A549 (cell line): ENCODE data around the gene NFKB2.

Source experiments
- BHLHE40 ChIP-seq: IDR thresholded peaks from 2 replicates; pipeline ENCODE4 v1.6.1; 2012; ENCODE audit warnings: low read depth, low read length, inconsistent platforms
- CEBPB ChIP-seq, 2 experiments: fragments of >200 bp in 1 of 2; sonication (Bioruptor Twin) in 1 of 2; formaldehyde crosslinking in 1 of 2; IDR thresholded peaks; 2 replicates each; pipeline ENCODE4 v1.6.1; 2012 to 2016
- E2F6 ChIP-seq: IDR thresholded peaks from 2 replicates; pipeline ENCODE4 v1.6.1; 2012; ENCODE audit warnings: low read depth, borderline replicate concordance
- EP300 ChIP-seq, 2 experiments: fragments of >200 bp; sonication (Bioruptor Twin); formaldehyde crosslinking; IDR thresholded peaks; 2 replicates in 1 of 2; 3 replicates in 1 of 2; pipeline ENCODE4 v1.6.1; 2016 to 2017
- HES2 ChIP-seq: fragments of >200 bp; sonication (Bioruptor Twin); formaldehyde crosslinking; IDR thresholded peaks from 2 replicates; pipeline ENCODE4 v1.6.1; 2016
- HEYL ChIP-seq: fragments of 250-450 bp; sonication (Bioruptor Pico); IDR thresholded peaks from 2 replicates; pipeline ENCODE4 v1.8.0; 2021; ENCODE audit warnings: mild to moderate bottlenecking, moderate library complexity
- JUN ChIP-seq, 2 experiments: fragments of >200 bp; sonication (Bioruptor Twin); formaldehyde crosslinking; IDR thresholded peaks; 2 replicates in 1 of 2; 3 replicates in 1 of 2; pipeline ENCODE4 v1.6.1; 2016 to 2017
- MAFK ChIP-seq: fragments of 450-650 bp; IDR thresholded peaks from 2 replicates; pipeline ENCODE4 v1.6.1; 2014; ENCODE audit not compliant: partially characterized antibody
- SMC3 ChIP-seq: fragments of >200 bp; sonication (Bioruptor Twin); formaldehyde crosslinking; IDR thresholded peaks from 3 replicates; pipeline ENCODE4 v1.6.1; 2018; ENCODE audit warnings: inconsistent platforms
- ZSCAN20 ChIP-seq: fragments of 250-450 bp; sonication (Bioruptor Pico); IDR thresholded peaks from 2 replicates; pipeline ENCODE4 v1.8.0; 2022; ENCODE audit warnings: mild to moderate bottlenecking, moderate library complexity
- TF ChIP-seq, protein P1 (sequence below): fragments of >200 bp; sonication (Bioruptor Twin); formaldehyde crosslinking; IDR thresholded peaks from 3 replicates; pipeline ENCODE4 v1.5.1; 2016
- TF ChIP-seq, protein P2 (sequence below): IDR thresholded peaks from 2 replicates; pipeline ENCODE4 v1.6.1; 2012

- TF ChIP-seq, protein P1, sequence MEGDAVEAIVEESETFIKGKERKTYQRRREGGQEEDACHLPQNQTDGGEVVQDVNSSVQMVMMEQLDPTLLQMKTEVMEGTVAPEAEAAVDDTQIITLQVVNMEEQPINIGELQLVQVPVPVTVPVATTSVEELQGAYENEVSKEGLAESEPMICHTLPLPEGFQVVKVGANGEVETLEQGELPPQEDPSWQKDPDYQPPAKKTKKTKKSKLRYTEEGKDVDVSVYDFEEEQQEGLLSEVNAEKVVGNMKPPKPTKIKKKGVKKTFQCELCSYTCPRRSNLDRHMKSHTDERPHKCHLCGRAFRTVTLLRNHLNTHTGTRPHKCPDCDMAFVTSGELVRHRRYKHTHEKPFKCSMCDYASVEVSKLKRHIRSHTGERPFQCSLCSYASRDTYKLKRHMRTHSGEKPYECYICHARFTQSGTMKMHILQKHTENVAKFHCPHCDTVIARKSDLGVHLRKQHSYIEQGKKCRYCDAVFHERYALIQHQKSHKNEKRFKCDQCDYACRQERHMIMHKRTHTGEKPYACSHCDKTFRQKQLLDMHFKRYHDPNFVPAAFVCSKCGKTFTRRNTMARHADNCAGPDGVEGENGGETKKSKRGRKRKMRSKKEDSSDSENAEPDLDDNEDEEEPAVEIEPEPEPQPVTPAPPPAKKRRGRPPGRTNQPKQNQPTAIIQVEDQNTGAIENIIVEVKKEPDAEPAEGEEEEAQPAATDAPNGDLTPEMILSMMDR: no peak
- TF ChIP-seq SMC3: no peak
- no peak for TF ChIP-seq HES2
- no peak for TF ChIP-seq JUN (IDR thresholded peaks at IDR 0.05)
- no peak for TF ChIP-seq MAFK
- TF ChIP-seq, protein P2, sequence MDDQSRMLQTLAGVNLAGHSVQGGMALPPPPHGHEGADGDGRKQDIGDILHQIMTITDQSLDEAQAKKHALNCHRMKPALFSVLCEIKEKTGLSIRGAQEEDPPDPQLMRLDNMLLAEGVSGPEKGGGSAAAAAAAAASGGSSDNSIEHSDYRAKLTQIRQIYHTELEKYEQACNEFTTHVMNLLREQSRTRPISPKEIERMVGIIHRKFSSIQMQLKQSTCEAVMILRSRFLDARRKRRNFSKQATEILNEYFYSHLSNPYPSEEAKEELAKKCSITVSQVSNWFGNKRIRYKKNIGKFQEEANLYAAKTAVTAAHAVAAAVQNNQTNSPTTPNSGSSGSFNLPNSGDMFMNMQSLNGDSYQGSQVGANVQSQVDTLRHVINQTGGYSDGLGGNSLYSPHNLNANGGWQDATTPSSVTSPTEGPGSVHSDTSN: no peak
- no peak for TF ChIP-seq HEYL
- no peak for TF ChIP-seq EP300 (IDR thresholded peaks at IDR 0.05)
- TF ChIP-seq E2F6: no peak
- TF ChIP-seq BHLHE40: no peak
- TF ChIP-seq CEBPB (IDR thresholded peaks at IDR 0.05): no peak
- TF ChIP-seq ZSCAN20 (CRISPR knock-in tag): no peak
Observed at GRCh38 chr10:102423372-102423968, 28.0 kb downstream of the NFKB2 start.
